ENCODE results near the gene SRSF3.
"Not testable (repeated sequence)": the region's sequence is repeated elsewhere in the genome, so short reads cannot be mapped to it uniquely, and the experiment has no call there.

Gene SRSF3

GRCh38 chr6:36576578-36576977 lies 17.6 kb upstream of the SRSF3 start:
- DNase-seq (ENCODE audit: low spot score): no peak

DNA sequence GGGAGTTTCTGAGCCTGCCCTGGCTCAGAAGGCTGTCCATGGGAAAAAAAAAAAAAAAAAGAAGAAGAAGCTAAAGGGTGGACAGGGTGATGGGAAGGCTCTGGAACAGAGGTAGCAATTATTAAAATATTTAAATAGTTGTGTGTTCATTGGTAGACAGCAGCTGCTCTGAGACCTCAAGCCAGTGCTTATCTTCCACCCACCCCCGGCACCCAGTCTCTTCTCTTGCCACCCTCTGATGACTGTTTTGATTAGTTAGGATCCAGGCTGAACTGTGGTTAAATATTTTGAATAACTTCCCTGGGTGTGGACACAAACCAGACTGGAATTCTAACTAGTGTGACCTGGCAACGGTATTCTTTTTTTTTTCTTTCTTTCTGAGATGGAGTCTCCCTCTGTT lies 16.9 kb upstream of the SRSF3 start:
- no peak for DNase-seq (ENCODE audit: low spot score)

GRCh38 chr6:36578030-36578429 lies 16.1 kb upstream of the SRSF3 start:
- DNase-seq (ENCODE audit: low spot score): no peak

GRCh38 chr6:36578431-36578830 lies 15.7 kb upstream of the SRSF3 start:
- no peak for DNase-seq (ENCODE audit: low spot score)

GRCh38 chr6:36580184-36580526 lies 14.0 kb upstream of the SRSF3 start:
- no peak for DNase-seq (ENCODE audit: low spot score)

GRCh38 chr6:36581716-36582115 lies 12.4 kb upstream of the SRSF3 start:
- no peak for DNase-seq (ENCODE audit: low spot score)

- no peak for DNase-seq (ENCODE audit: low spot score)
Observed at GRCh38 chr6:36586606-36587005, 7.6 kb upstream of the SRSF3 start.

DNA sequence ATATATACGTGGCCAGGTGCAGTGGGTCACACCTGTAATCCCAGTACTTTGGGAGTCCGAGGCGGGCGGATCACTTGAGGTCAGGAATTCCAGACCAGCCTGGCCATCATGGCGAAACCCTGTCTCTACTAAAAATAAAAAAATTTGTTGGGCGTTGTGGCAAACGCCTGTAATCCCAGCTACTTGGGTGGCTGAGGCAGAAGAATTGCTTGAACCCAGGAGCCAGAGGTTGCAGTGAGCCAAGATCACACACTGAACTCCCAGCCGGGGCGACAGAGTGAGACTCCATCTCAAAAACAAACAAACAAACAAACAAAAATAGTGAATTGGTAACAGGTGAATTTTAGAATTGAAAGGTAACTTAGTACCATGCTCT lies 5.1 kb upstream of the SRSF3 start:
- not testable (repeated sequence) for DNase-seq (ENCODE audit: low spot score)

DNA sequence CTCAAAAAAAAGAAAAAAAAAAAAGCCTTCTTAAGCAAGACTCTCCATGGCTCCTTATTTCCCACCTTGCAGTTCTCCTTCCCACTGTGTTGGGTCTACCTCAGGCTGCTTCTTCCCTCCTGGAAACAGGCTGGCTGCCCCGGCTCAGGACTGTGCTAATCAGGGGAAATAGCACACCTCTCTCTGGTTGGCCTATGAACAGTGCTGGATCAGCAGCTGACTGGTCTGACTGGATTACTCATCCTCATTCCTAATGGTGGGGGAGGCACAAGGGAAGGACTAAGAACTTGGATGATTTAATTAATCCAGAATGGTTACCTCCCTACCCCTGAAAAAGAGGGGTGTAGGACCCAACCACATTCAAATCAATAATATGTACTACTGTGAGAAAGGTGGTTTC lies 3.9 kb upstream of the SRSF3 start:
- no peak for DNase-seq (ENCODE audit: low spot score)

GRCh38 chr6:36592221-36592655 lies 1.9 kb upstream of the SRSF3 start:
- DNase-seq (ENCODE audit: low spot score): no peak

DNA sequence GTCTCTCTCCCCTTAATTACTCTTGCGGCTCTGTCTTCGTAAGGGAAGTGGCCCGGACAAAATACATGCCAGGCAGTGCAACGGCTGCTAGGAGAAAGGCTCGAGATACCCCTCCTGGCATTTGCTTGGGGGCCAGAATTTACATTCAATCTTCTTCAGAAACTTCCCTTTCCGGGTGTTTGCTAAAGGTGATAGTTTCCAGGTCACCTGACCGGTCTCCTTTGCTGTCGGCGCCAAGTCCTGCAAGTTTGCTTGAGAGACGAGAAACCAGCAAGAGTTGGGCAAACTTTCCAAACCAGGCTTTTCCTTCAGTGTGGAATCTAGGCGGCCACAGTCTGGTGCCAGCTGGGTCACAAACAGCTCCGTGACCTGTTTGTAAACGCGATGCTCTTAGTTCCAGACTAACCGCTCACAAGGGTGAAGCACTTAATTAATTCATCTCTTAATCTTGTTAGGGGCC lies 563 bp upstream of the SRSF3 start:
- DNase-seq (ENCODE audit: low spot score): no peak

DNA sequence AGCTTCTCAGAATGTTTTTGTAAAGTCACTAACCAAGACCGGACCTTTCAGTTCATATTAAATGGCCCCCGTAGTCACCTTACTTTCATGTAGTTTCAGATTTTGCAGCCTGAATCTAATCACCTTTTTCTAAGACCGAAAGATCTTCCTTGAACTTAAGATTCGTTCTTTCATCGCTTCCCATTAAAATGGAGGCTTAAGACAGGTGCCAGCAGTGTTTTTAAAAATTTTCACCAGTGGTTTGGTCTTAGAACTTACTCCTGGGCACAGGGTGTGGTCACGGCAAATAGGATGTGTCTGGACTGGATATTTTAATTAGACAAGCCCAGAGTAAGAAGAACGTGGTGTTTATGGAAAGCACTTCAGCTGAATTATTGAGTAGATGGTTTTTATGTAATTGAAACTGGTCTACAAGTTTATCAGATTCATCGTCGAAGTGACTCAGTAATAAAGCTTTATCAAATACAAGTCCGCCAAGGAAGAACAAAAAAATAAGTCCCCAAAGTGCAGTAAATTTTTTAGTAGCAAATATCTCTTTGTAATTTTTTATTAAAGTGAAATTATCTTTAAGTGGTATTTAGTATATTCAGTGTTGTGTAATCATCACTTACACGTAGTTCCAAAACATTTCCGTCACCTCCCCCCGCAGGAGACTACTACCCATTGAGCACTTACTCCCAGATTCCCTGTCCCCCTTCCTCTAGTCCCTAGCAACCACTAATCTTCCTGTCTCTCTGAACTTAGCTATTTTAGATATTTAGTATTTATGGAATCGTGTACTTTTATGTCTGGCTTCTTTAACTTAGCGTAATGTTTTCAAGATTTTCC lies 868 bp downstream of the SRSF3 start:
- DNase-seq (ENCODE audit: low spot score): peak; percentile 61

GRCh38 chr6:36596356-36596755 lies 2.2 kb downstream of the SRSF3 start:
- no peak for DNase-seq (ENCODE audit: low spot score)

- no peak for DNase-seq (ENCODE audit: low spot score)
Observed at GRCh38 chr6:36597775-36598174, 3.6 kb downstream of the SRSF3 start.

DNA sequence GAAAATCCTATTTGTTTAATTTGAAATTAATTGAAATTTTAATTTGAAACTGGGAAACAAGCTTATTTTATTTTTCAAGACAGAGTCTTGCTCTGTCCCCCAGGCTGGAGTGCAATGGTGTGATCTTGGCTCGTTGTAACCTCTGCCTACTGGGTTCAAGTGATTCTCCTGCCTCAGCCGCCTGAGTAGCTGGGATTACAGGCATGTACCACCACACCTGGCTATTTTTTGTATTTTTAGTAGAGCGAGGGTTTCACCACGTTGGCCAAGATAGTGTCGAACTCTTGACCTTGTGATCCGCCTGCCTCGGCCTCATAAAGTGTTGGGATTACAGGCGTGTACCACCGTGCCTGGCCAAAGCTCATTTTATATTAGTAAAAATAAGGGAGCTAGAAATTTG lies 4.2 kb downstream of the SRSF3 start:
- DNase-seq (ENCODE audit: low spot score): no peak

- no peak for DNase-seq (ENCODE audit: low spot score)
Observed at GRCh38 chr6:36598739-36599318, 4.7 kb downstream of the SRSF3 start.

DNA sequence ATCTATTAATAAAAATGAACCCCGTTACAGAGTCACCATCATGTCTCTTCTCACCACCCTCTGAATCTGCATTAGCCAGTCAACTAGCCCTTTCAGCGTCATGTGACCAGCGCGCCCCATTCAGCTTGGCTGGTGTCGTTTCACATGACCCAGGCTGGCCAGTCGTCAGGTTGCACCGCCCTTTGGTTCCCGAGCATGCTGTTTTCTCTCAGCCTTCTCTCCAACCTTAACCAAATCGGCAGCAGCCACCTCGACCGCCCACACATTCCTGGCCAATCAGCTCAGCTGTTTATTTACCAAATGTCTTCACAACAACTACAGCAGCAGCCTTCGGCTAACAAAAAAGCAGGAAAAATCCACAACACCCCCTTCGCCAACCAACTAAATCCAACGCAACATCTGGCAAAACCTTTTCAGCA lies 5.6 kb downstream of the SRSF3 start:
- DNase-seq (ENCODE audit: low spot score): peak; percentile 38

DNA sequence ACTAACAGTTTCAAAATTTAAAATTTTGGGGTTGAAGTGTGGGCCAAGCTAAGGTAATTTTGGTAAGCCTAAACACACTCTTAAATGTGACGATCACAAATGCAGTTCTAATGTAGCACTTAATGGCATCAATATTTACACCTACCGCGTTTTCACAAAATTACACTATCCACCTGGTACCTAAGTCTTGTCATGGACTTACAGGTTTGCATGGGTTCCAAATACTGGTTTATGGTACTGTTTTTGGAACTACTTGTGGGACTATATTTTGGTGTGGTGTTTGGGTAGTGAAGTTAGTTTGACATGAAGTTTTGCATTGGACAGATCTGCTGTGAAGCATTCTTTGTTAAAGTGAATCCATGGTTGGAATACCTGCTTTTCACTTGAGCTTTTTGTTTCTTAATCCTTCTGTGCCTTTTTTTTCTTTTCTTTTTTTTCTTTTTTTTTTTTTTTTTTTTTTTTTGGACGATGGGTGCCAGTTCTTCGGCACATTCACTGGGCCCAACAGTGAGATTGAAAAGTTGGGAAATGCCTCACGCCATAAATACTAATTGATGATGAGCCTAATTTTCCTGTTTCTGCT lies 6.5 kb downstream of the SRSF3 start:
- DNase-seq (ENCODE audit: low spot score): no peak

- not testable (repeated sequence) for DNase-seq (ENCODE audit: low spot score)
Observed at GRCh38 chr6:36601818-36602217, 7.7 kb downstream of the SRSF3 start.

- no peak for DNase-seq (ENCODE audit: low spot score)
Observed at GRCh38 chr6:36603222-36604089, 9.3 kb downstream of the SRSF3 start.

GRCh38 chr6:36604090-36605060 lies 10.2 kb downstream of the SRSF3 start:
- no peak for DNase-seq (ENCODE audit: low spot score)

Data from globus pallidus (tissue), 1 donor.